ENCODE data around the gene MASTL. TPM values are rescaled to one million over a fixed set of nuclear protein-coding genes. Genes with fewer than 3 reads are reported as not detected.

MASTL gene
- total RNA-seq (2014; rRNA removed; shearing (Covaris generic); ENCODE audit: low replicate concordance): 18.3 and 21.2 TPM in 2 replicates

GRCh38 chr10:27155066-27155754 is at the start of gene MASTL:
MASTL (plus strand) TSS chr10:27155352; CDS start chr10:27155427, 75 bp downstream.
- H4K20me1 ChIP-seq (ENCODE audit: insufficient read depth, low read depth, low read length): peaks cover 25% of the 10 kb centered on the region
- H3K36me3 ChIP-seq (ENCODE audit: insufficient read depth, low read length): peaks cover 35% of the 10 kb centered on the region
- peaks cover 89% of the 10 kb centered on the region for H3K79me2 ChIP-seq (ENCODE audit: low read length)
- H3K4me2 ChIP-seq (ENCODE audit: low read depth, low read length, poor library complexity, severe bottlenecking): peak within 1 kb of the TSS; percentile 89
- peak within 1 kb of the TSS; percentile 49; the same call in 1 of the 2 replicates for H2AFZ ChIP-seq (ENCODE audit: low read length)
- H3K27ac ChIP-seq (ENCODE audit: low read length): peak within 1 kb of the TSS; percentile 90
- peak within 1 kb of the TSS; percentile 82 for H3K4me3 ChIP-seq (ENCODE audit: low read length)
- no peaks in the 10 kb centered on the region for H3K9me2 ChIP-seq (replicated peaks; ENCODE audit: insufficient read depth, low read length)
- peak within 1 kb of the TSS; percentile 89 for H3K9ac ChIP-seq (ENCODE audit: low read length)
- H3K27me3 ChIP-seq (ENCODE audit: low read length): no peaks in the 10 kb centered on the region
- no peaks in the 10 kb centered on the region for H3K9me3 ChIP-seq (ENCODE audit: low read length)
- DNase-seq: peak; percentile 97
- H3K4me1 ChIP-seq (ENCODE audit: low read length): peaks cover 33% of the 10 kb centered on the region

GRCh38 chr10:27108165-27108564 is 47.0 kb upstream of the MASTL start:
- no peak overlapping the region for H3K27ac ChIP-seq (ENCODE audit: low read length)

GRCh38 chr10:27134371-27134770 is 20.8 kb upstream of the MASTL start:
- H4K20me1 ChIP-seq (ENCODE audit: insufficient read depth, low read depth, low read length): no peaks in the 10 kb centered on the region
- no peak overlapping the region for H2AFZ ChIP-seq (ENCODE audit: low read length)
- H3K4me2 ChIP-seq (ENCODE audit: low read depth, low read length, poor library complexity, severe bottlenecking): no peak overlapping the region
- no peak overlapping the region for H3K27ac ChIP-seq (ENCODE audit: low read length)
- peaks cover 17% of the 10 kb centered on the region for H3K4me1 ChIP-seq (ENCODE audit: low read length)
- H3K27me3 ChIP-seq (ENCODE audit: low read length): no peaks in the 10 kb centered on the region
- no peaks in the 10 kb centered on the region for H3K9me2 ChIP-seq (replicated peaks; ENCODE audit: insufficient read depth, low read length)
- H3K9me3 ChIP-seq (ENCODE audit: low read length): no peaks in the 10 kb centered on the region
- DNase-seq: no peak
- no peak overlapping the region for H3K4me3 ChIP-seq (ENCODE audit: low read length)
- peaks cover 66% of the 10 kb centered on the region; the same call in 1 of the 2 replicates for H3K36me3 ChIP-seq (ENCODE audit: insufficient read depth, low read length)
- H3K79me2 ChIP-seq (ENCODE audit: low read length): peaks cover 53% of the 10 kb centered on the region
- no peak overlapping the region for H3K9ac ChIP-seq (ENCODE audit: low read length)

More at GRCh38 chr10:27108165-27108564, 47.0 kb upstream of the MASTL start:
- DNase-seq: no peak
- Histone ChIP-seq H3K9me2 (replicated peaks; ENCODE audit: insufficient read depth, low read length) (no peaks in the 10 kb centered on the region), H3K9me3 (ENCODE audit: low read length) (no peaks in the 10 kb centered on the region), H3K4me1 (ENCODE audit: low read length) (no peaks in the 10 kb centered on the region; the same call in 1 of the 2 replicates), H3K36me3 (ENCODE audit: insufficient read depth, low read length) (peaks cover 31% of the 10 kb centered on the region), H3K79me2 (ENCODE audit: low read length) (no peaks in the 10 kb centered on the region), H2AFZ (ENCODE audit: low read length) (no peak overlapping the region), H4K20me1 (ENCODE audit: insufficient read depth, low read depth, low read length) (no peaks in the 10 kb centered on the region), H3K4me3 (ENCODE audit: low read length) (no peak overlapping the region), H3K4me2 (ENCODE audit: low read depth, low read length, poor library complexity, severe bottlenecking) (no peak overlapping the region), H3K27me3 (ENCODE audit: low read length) (no peaks in the 10 kb centered on the region), H3K9ac (ENCODE audit: low read length) (no peak overlapping the region)

- Histone ChIP-seq H3K9me3 (ENCODE audit: low read length) (no peaks in the 10 kb centered on the region), H3K4me2 (ENCODE audit: low read depth, low read length, poor library complexity, severe bottlenecking) (peak overlapping the region; percentile 48), H2AFZ (ENCODE audit: low read length) (no peak overlapping the region), H3K4me1 (ENCODE audit: low read length) (peaks cover 21% of the 10 kb centered on the region), H3K79me2 (ENCODE audit: low read length) (peaks cover 45% of the 10 kb centered on the region), H4K20me1 (ENCODE audit: insufficient read depth, low read depth, low read length) (no peaks in the 10 kb centered on the region), H3K9me2 (replicated peaks; ENCODE audit: insufficient read depth, low read length) (no peaks in the 10 kb centered on the region), H3K9ac (ENCODE audit: low read length) (no peak overlapping the region), H3K36me3 (ENCODE audit: insufficient read depth, low read length) (peaks cover 47% of the 10 kb centered on the region; the same call in 1 of the 2 replicates), H3K27me3 (ENCODE audit: low read length) (no peaks in the 10 kb centered on the region), H3K27ac (ENCODE audit: low read length) (peak overlapping the region; percentile 50), H3K4me3 (ENCODE audit: low read length) (no peak overlapping the region)
- DNase-seq: peak; percentile 50
Measured at GRCh38 chr10:27138277-27138676, 16.9 kb upstream of the MASTL start.

GRCh38 chr10:27143686-27144085 is 11.5 kb upstream of the MASTL start:
- Histone ChIP-seq H3K9me2 (replicated peaks; ENCODE audit: insufficient read depth, low read length) (no peaks in the 10 kb centered on the region), H3K27me3 (ENCODE audit: low read length) (no peaks in the 10 kb centered on the region), H4K20me1 (ENCODE audit: insufficient read depth, low read depth, low read length) (peaks cover 7% of the 10 kb centered on the region; the same call in 1 of the 2 replicates), H3K9me3 (ENCODE audit: low read length) (no peaks in the 10 kb centered on the region), H3K4me1 (ENCODE audit: low read length) (peaks cover 10% of the 10 kb centered on the region), H3K4me3 (ENCODE audit: low read length) (no peak overlapping the region), H3K4me2 (ENCODE audit: low read depth, low read length, poor library complexity, severe bottlenecking) (no peak overlapping the region), H2AFZ (ENCODE audit: low read length) (no peak overlapping the region), H3K36me3 (ENCODE audit: insufficient read depth, low read length) (peaks cover 55% of the 10 kb centered on the region), H3K9ac (ENCODE audit: low read length) (no peak overlapping the region), H3K27ac (ENCODE audit: low read length) (no peak overlapping the region), H3K79me2 (ENCODE audit: low read length) (peaks cover 60% of the 10 kb centered on the region)
- no peak for DNase-seq

GRCh38 chr10:27145937-27146336 is 9.2 kb upstream of the MASTL start:
- no peaks in the 10 kb centered on the region; the same call in 1 of the 2 replicates for H3K4me1 ChIP-seq (ENCODE audit: low read length)
- peaks cover 20% of the 10 kb centered on the region for H4K20me1 ChIP-seq (ENCODE audit: insufficient read depth, low read depth, low read length)
- H3K9me2 ChIP-seq (replicated peaks; ENCODE audit: insufficient read depth, low read length): no peaks in the 10 kb centered on the region
- no peaks in the 10 kb centered on the region for H3K27me3 ChIP-seq (ENCODE audit: low read length)
- DNase-seq: no peak
- H3K36me3 ChIP-seq (ENCODE audit: insufficient read depth, low read length): peaks cover 63% of the 10 kb centered on the region
- peaks cover 78% of the 10 kb centered on the region for H3K79me2 ChIP-seq (ENCODE audit: low read length)
- H3K4me2 ChIP-seq (ENCODE audit: low read depth, low read length, poor library complexity, severe bottlenecking): no peak overlapping the region
- H3K27ac ChIP-seq (ENCODE audit: low read length): no peak overlapping the region
- no peak overlapping the region for H3K9ac ChIP-seq (ENCODE audit: low read length)
- H2AFZ ChIP-seq (ENCODE audit: low read length): no peak overlapping the region
- H3K9me3 ChIP-seq (ENCODE audit: low read length): no peaks in the 10 kb centered on the region
- no peak overlapping the region for H3K4me3 ChIP-seq (ENCODE audit: low read length)

- H3K79me2 ChIP-seq (ENCODE audit: low read length): peaks cover 89% of the 10 kb centered on the region
- H3K9ac ChIP-seq (ENCODE audit: low read length): no peak overlapping the region
- H3K9me2 ChIP-seq (replicated peaks; ENCODE audit: insufficient read depth, low read length): no peaks in the 10 kb centered on the region
- no peak overlapping the region for H2AFZ ChIP-seq (ENCODE audit: low read length)
- no peak overlapping the region for H3K4me3 ChIP-seq (ENCODE audit: low read length)
- no peak overlapping the region for H3K4me2 ChIP-seq (ENCODE audit: low read depth, low read length, poor library complexity, severe bottlenecking)
- no peak for DNase-seq
- H3K27me3 ChIP-seq (ENCODE audit: low read length): no peaks in the 10 kb centered on the region
- H3K36me3 ChIP-seq (ENCODE audit: insufficient read depth, low read length): peaks cover 64% of the 10 kb centered on the region
- H4K20me1 ChIP-seq (ENCODE audit: insufficient read depth, low read depth, low read length): peaks cover 33% of the 10 kb centered on the region
- no peaks in the 10 kb centered on the region for H3K9me3 ChIP-seq (ENCODE audit: low read length)
- no peak overlapping the region for H3K27ac ChIP-seq (ENCODE audit: low read length)
- peaks cover 9% of the 10 kb centered on the region for H3K4me1 ChIP-seq (ENCODE audit: low read length)
Measured at GRCh38 chr10:27147701-27148100, 7.5 kb upstream of the MASTL start.

GRCh38 chr10:27150261-27150660 is 4.9 kb upstream of the MASTL start:
- DNase-seq: no peak
- Histone ChIP-seq H3K4me2 (ENCODE audit: low read depth, low read length, poor library complexity, severe bottlenecking) (no peak overlapping the region), H3K9me2 (replicated peaks; ENCODE audit: insufficient read depth, low read length) (no peaks in the 10 kb centered on the region), H3K4me1 (ENCODE audit: low read length) (peaks cover 14% of the 10 kb centered on the region), H3K36me3 (ENCODE audit: insufficient read depth, low read length) (peaks cover 46% of the 10 kb centered on the region), H3K79me2 (ENCODE audit: low read length) (peaks cover 93% of the 10 kb centered on the region), H3K27me3 (ENCODE audit: low read length) (no peaks in the 10 kb centered on the region), H4K20me1 (ENCODE audit: insufficient read depth, low read depth, low read length) (peaks cover 37% of the 10 kb centered on the region), H2AFZ (ENCODE audit: low read length) (no peak overlapping the region), H3K4me3 (ENCODE audit: low read length) (no peak overlapping the region), H3K9ac (ENCODE audit: low read length) (no peak overlapping the region), H3K9me3 (ENCODE audit: low read length) (no peaks in the 10 kb centered on the region), H3K27ac (ENCODE audit: low read length) (no peak overlapping the region)
